HG03139 (cell line): ENCODE results near the gene SMOC2.

Experiments used
- ATAC-seq: cut with Tn5 transposase; IDR thresholded peaks from one replicate; pipeline ENCODE4 v1.9.1; 2021; ENCODE audit not compliant: unreplicated experiment

SMOC2 gene

GRCh38 chr6:168415098-168415992, 25.6 kb upstream of the SMOC2 start:
- no peak for ATAC-seq

GRCh38 chr6:168415993-168416530, 24.9 kb upstream of the SMOC2 start:
- ATAC-seq: no peak

GRCh38 chr6:168416531-168416930, 24.5 kb upstream of the SMOC2 start:
- no peak for ATAC-seq

GRCh38 chr6:168417191-168417590, 23.8 kb upstream of the SMOC2 start:
- no peak for ATAC-seq

- no peak for ATAC-seq
Observed at GRCh38 chr6:168417679-168418557, 23.1 kb upstream of the SMOC2 start.

GRCh38 chr6:168418711-168419121, 22.3 kb upstream of the SMOC2 start:
- ATAC-seq: no peak

GRCh38 chr6:168419569-168419968, 21.4 kb upstream of the SMOC2 start:
- ATAC-seq: no peak

- no peak for ATAC-seq
Observed at GRCh38 chr6:168420084-168420483, 20.9 kb upstream of the SMOC2 start.

- no peak for ATAC-seq
Observed at GRCh38 chr6:168420706-168421105, 20.3 kb upstream of the SMOC2 start.

GRCh38 chr6:168427184-168427583, 13.8 kb upstream of the SMOC2 start:
- ATAC-seq: no peak

GRCh38 chr6:168428052-168428826, 12.7 kb upstream of the SMOC2 start:
- ATAC-seq: no peak

- ATAC-seq: no peak
Observed at GRCh38 chr6:168428863-168429262, 12.1 kb upstream of the SMOC2 start.

- ATAC-seq: no peak
Observed at GRCh38 chr6:168432196-168432595, 8.8 kb upstream of the SMOC2 start.

GRCh38 chr6:168433898-168434297, 7.1 kb upstream of the SMOC2 start:
- no peak for ATAC-seq

- no peak for ATAC-seq
Observed at GRCh38 chr6:168434505-168434904, 6.5 kb upstream of the SMOC2 start.

GRCh38 chr6:168437751-168438150, 3.2 kb upstream of the SMOC2 start:
- no peak for ATAC-seq

- no peak for ATAC-seq
Observed at GRCh38 chr6:168438783-168439520, 2.0 kb upstream of the SMOC2 start.

GRCh38 chr6:168439794-168440450, 1.1 kb upstream of the SMOC2 start:
- no peak for ATAC-seq
